SK-N-SH (cell line): Measurements from ENCODE around the gene NXNL1. TPM values are rescaled to one million over a fixed set of nuclear protein-coding genes. Genes with fewer than 3 reads are reported as not detected.

Experiments
- CTCF ChIA-PET: fragments of 300-600, 350-600 bp; formaldehyde crosslinking; extraction: SDS; loops from one replicate; lab custom pipeline; 2021; lab: Yijun Ruan, JAX
- POLR2A ChIA-PET: fragments of 350-600 bp; sonication (Branson Sonifier 250); formaldehyde crosslinking; extraction: SDS; loops from one replicate; lab custom pipeline; 2020; ENCODE audit warnings: antibody characterized with exemption, inconsistent platforms; lab: Yijun Ruan, JAX
- DNase-seq: peaks from one replicate; pipeline ENCODE4 v3.0.0; 2012
- H2AFZ ChIP-seq: fragments of 200-600 bp; sonication (generic); 2 replicates; pipeline ENCODE4 v1.8.1; 2016; ENCODE audit warnings: antibody characterized with exemption, mild to moderate bottlenecking, low read depth
- H3F3A ChIP-seq: fragments of 200-600 bp; sonication (generic); replicated peaks from 2 replicates; pipeline ENCODE3; 2016; ENCODE audit warnings: antibody characterized with exemption, mild to moderate bottlenecking; ENCODE audit not compliant: insufficient read depth
- H3K27ac ChIP-seq, 2 experiments: fragments of 200-500 bp in 1 of 2; fragments of 200-600 bp in 1 of 2; sonication (Bioruptor generic) in 1 of 2; sonication (generic), shearing (Covaris generic) in 1 of 2; 2 replicates each; pipeline versions ENCODE4 v1.5.1 to v1.6.1; 2014 to 2016; ENCODE audit warnings: low read depth in 2 of 2, inconsistent platforms in 1 of 2, low read length in 1 of 2, mild to moderate bottlenecking in 1 of 2, mixed read lengths in 1 of 2
- H3K27me3 ChIP-seq: fragments of 200-600 bp; sonication (generic), shearing (Covaris generic); 2 replicates; pipeline ENCODE4 v1.6.1; 2016; ENCODE audit warnings: mixed run types; ENCODE audit not compliant: insufficient read depth
- H3K36me3 ChIP-seq, 2 experiments: fragments of 200-500 bp in 1 of 2; fragments of 200-600 bp in 1 of 2; sonication (Bioruptor generic) in 1 of 2; sonication (generic) in 1 of 2; replicated peaks in 1 of 2; 2 replicates each; pipeline versions ENCODE3 to v1.5.1; 2014 to 2016; ENCODE audit warnings: low read length in 1 of 2, mild to moderate bottlenecking in 1 of 2; ENCODE audit not compliant: insufficient read depth in 2 of 2, control insufficient read depth in 1 of 2
- H3K4me1 ChIP-seq, 2 experiments: fragments of 200-500 bp in 1 of 2; fragments of 200-600 bp in 1 of 2; sonication (Bioruptor generic) in 1 of 2; sonication (generic), shearing (Covaris generic) in 1 of 2; 2 replicates each; pipeline versions ENCODE4 v1.5.1 to v1.6.1; 2014 to 2016; ENCODE audit warnings: low read depth in 1 of 2, low read length in 1 of 2, mixed run types in 1 of 2; ENCODE audit not compliant: insufficient read depth in 2 of 2, control insufficient read depth in 1 of 2
- H3K4me2 ChIP-seq: fragments of 200-600 bp; sonication (generic), shearing (Covaris generic); 2 replicates; pipeline ENCODE4 v1.6.1; 2017; ENCODE audit warnings: mixed run types
- H3K4me3 ChIP-seq, 2 experiments: fragments of 200-500 bp in 1 of 2; fragments of 200-600 bp in 1 of 2; sonication (Bioruptor generic) in 1 of 2; sonication (generic), shearing (Covaris generic) in 1 of 2; 2 replicates each; pipeline versions ENCODE4 v1.5.1 to v1.8.1; 2014 to 2016; ENCODE audit warnings: low read depth in 2 of 2, inconsistent platforms in 1 of 2, low read length in 1 of 2, mild to moderate bottlenecking in 1 of 2, mixed read lengths in 1 of 2, moderate library complexity in 1 of 2
- H3K79me2 ChIP-seq: fragments of 200-600 bp; sonication (generic); 2 replicates; pipeline ENCODE4 v1.8.1; 2017; ENCODE audit warnings: mild to moderate bottlenecking; ENCODE audit not compliant: insufficient read depth
- H3K9ac ChIP-seq: fragments of 200-600 bp; sonication (generic); 2 replicates; pipeline ENCODE4 v1.6.1; 2017; ENCODE audit warnings: mixed run types
- H3K9me2 ChIP-seq: fragments of 200-600 bp; sonication (generic); 2 replicates; pipeline ENCODE4 v1.6.1; 2017; ENCODE audit warnings: mixed run types
- H3K9me3 ChIP-seq: fragments of 200-600 bp; sonication (generic); 2 replicates; pipeline ENCODE4 v1.6.1; 2017; ENCODE audit warnings: mixed run types, mild to moderate bottlenecking, moderate library complexity
- H4K20me1 ChIP-seq: fragments of 200-600 bp; sonication (generic); 2 replicates; pipeline ENCODE4 v1.6.1; 2017; ENCODE audit warnings: mild to moderate bottlenecking, mixed run types; ENCODE audit not compliant: insufficient read depth
- FOSL2 ChIP-seq: IDR thresholded peaks from 2 replicates; pipeline ENCODE4 v1.4.0; 2012; ENCODE audit warnings: low read depth, mild to moderate bottlenecking, moderate library complexity, borderline replicate concordance
- FOXM1 ChIP-seq: IDR thresholded peaks from 2 replicates; pipeline ENCODE4 v1.4.0; 2012; ENCODE audit warnings: low read depth, mild to moderate bottlenecking
- GABPA ChIP-seq: IDR thresholded peaks from 2 replicates; pipeline ENCODE4 v1.4.0; 2012; ENCODE audit warnings: low read depth, mild to moderate bottlenecking
- POLR2AphosphoS5 ChIP-seq: IDR thresholded peaks from 2 replicates; pipeline ENCODE4 v1.6.1; 2012; ENCODE audit warnings: low read depth, low read length
- RAD21 ChIP-seq: IDR thresholded peaks from 2 replicates; pipeline ENCODE4 v1.6.1; 2012; ENCODE audit warnings: mild to moderate bottlenecking, low read length
- RXRA ChIP-seq: IDR thresholded peaks from 2 replicates; pipeline ENCODE4 v1.4.0; 2012; ENCODE audit warnings: low read depth, mild to moderate bottlenecking, borderline replicate concordance
- SMC3 ChIP-seq: IDR thresholded peaks from 2 replicates; pipeline ENCODE4 v1.6.1; 2012; ENCODE audit warnings: low read depth, low read length, improper control_type of control experiment
- TCF12 ChIP-seq: IDR thresholded peaks from 2 replicates; pipeline ENCODE4 v1.4.0; 2012
- WGBS: methylation state at CpG from one replicate; pipeline ENCODE4 v1.1.6; 2017; ENCODE audit warnings: low lambda C conversion rate; 5-methylcytosine and 5-hydroxymethylcytosine counted together
- polyA plus RNA-seq, 3 experiments: library from polyadenylated mRNA; depleted of rRNA; stranded (reverse); fragments of >200 nt; gene quantifications; 2 replicates each; pipeline ENCODE4 v1.2.3, GENCODE V29; 2012
- TF ChIP-seq, protein P1 (sequence below): fragments of 200-600 bp; sonication (generic); IDR thresholded peaks from 2 replicates; pipeline ENCODE4 v1.6.1; 2017; ENCODE audit warnings: antibody characterized with exemption, mild to moderate bottlenecking, moderate library complexity

The NXNL1 gene
- polyA plus RNA-seq, 1 of the 3 experiments (the other 2 are of a cell fraction) = not detected

DNA sequence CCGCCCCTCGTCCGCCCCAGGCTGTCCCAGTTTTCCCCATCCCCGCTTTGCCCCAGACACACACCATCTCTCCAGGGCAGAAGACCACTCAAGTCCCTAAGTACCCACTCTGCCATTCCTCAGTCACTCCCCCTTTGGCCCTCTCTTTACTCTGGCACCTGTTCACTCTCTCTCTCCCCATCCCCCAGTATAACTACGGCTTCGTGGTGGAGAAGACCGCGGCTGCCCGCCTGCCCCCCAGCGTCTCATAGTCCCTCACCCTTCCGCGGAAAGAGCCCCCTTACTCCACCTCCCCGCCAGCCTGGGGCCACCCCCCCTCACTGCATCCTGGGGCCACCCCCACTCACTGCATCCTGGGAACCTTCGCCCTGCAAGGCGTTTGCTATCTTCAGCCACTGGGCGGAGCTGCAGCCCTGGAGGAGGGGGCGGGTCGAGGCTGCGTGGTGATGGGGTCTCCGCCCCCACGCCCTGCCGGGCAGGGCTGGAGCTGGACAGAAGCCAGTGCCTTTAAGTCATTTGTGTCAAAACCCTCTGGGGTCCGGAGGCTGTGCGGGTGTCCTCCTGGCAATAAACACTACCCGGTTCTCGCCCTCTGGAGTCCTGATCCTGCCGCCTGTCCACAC is 35.9 kb downstream of the NXNL1 start:
- Histone ChIP-seq H3K4me3 (peak overlapping the region in 1 of 2 experiments; percentile 26; a peak in 1 of 4 replicates), H3K79me2 (no peaks in the 10 kb centered on the region), H3K9me2 (no peaks in the 10 kb centered on the region), H3K4me1 (peaks cover 0 to 4% of the 10 kb centered on the region in 2 experiments; a peak in 1 of 4 replicates), H2AFZ (no peak overlapping the region), H3F3A (peaks cover 4% of the 10 kb centered on the region), H3K9me3 (no peaks in the 10 kb centered on the region), H3K36me3 (peaks cover 3 to 7% of the 10 kb centered on the region in 2 experiments), H3K27ac (no peak overlapping the region), H3K4me2 (no peak overlapping the region), H4K20me1 (no peaks in the 10 kb centered on the region), H3K27me3 (no peaks in the 10 kb centered on the region), H3K9ac (no peak overlapping the region)
- POLR2A ChIA-PET = no interaction called here
- DNase-seq = peak; percentile 91
- WGBS = 52% methylated on average over 19 of the region's 27 CpGs
- TF ChIP-seq, protein P1, sequence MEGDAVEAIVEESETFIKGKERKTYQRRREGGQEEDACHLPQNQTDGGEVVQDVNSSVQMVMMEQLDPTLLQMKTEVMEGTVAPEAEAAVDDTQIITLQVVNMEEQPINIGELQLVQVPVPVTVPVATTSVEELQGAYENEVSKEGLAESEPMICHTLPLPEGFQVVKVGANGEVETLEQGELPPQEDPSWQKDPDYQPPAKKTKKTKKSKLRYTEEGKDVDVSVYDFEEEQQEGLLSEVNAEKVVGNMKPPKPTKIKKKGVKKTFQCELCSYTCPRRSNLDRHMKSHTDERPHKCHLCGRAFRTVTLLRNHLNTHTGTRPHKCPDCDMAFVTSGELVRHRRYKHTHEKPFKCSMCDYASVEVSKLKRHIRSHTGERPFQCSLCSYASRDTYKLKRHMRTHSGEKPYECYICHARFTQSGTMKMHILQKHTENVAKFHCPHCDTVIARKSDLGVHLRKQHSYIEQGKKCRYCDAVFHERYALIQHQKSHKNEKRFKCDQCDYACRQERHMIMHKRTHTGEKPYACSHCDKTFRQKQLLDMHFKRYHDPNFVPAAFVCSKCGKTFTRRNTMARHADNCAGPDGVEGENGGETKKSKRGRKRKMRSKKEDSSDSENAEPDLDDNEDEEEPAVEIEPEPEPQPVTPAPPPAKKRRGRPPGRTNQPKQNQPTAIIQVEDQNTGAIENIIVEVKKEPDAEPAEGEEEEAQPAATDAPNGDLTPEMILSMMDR = peak; percentile 45
- TF ChIP-seq RAD21 (peak; percentile 51), SMC3 (peak; percentile 40), GABPA (no peak)
- CTCF ChIA-PET = interaction anchor here (0.6 to 1.3 kb wide), 8 partner anchors 10 to 179 kb away, joined by 3 to 7 read pairs (median 4); partner anchors contain the start of gene TMEM221

DNA sequence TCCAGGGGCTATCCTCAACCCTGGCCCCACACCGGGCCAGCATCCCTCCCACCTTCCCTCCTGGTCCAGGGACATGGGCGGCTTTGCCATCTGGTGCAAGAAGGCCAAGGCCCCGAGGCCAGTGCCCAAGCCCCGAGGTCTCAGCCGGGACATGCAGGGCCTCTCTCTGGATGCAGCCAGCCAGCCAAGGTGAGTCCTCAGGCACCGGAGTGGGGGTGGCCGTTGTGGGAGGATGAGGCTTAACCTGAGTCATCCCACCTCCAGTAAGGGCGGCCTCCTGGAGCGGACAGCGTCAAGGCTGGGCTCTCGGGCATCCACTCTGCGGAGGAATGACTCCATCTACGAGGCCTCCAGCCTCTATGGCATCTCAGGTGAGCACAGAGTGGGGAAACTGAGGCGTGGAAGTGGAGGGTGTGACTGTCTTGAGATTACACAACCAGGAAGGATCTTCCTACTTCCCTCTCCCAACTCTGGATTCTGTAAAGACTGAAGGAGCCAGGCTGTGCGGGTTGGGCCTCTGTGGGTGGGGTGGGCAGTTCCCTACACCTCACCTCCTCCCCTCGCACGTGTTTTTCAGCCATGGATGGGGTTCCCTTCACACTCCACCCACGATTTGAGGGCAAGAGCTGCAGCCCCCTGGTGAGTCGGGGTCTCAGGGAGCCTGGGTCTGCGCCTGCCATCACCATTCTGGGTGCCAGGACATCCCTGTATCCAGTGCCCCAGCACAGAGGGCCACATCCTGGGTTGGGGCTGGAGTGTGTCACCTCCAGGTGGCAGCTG is 37.1 kb downstream of the NXNL1 start:
- Histone ChIP-seq H3K36me3 (peaks cover 3 to 7% of the 10 kb centered on the region in 2 experiments), H3K9ac (no peak overlapping the region), H3K9me2 (no peaks in the 10 kb centered on the region), H3K27ac (no peak overlapping the region), H4K20me1 (no peaks in the 10 kb centered on the region), H3F3A (peaks cover 11% of the 10 kb centered on the region), H3K4me2 (no peak overlapping the region), H3K79me2 (no peaks in the 10 kb centered on the region), H3K27me3 (no peaks in the 10 kb centered on the region), H2AFZ (no peak overlapping the region), H3K4me1 (peaks cover 0 to 8% of the 10 kb centered on the region in 2 experiments; a peak in 1 of 4 replicates), H3K9me3 (no peaks in the 10 kb centered on the region), H3K4me3 (no peak overlapping the region)
- ChIA-PET POLR2A (no interaction called here), CTCF (interaction anchor here (1.2 to 1.5 kb wide), 2 partner anchors 31 to 35 kb away, joined by 3 read pairs; no protein-coding TSS in a partner anchor)
- TF ChIP-seq RXRA (no peak), TCF12 (no peak), RAD21 (no peak), POLR2AphosphoS5 (no peak), FOXM1 (no peak), GABPA (no peak), FOSL2 (no peak)
- TF ChIP-seq, protein P1 = no peak
- WGBS = 90% methylated on average over 10 of the region's 20 CpGs
- no peak for DNase-seq
